GM19023 (cell line): ENCODE data around the gene RASAL3.
A peak's percentile ranks its signal among the peaks of the same experiment; 100 is the strongest.

Experiments used
- ATAC-seq: cut with Tn5 transposase; IDR thresholded peaks from one replicate; pipeline ENCODE4 v1.9.1; 2021; ENCODE audit warnings: mild to moderate bottlenecking, moderate library complexity; ENCODE audit not compliant: unreplicated experiment

Gene RASAL3

DNA sequence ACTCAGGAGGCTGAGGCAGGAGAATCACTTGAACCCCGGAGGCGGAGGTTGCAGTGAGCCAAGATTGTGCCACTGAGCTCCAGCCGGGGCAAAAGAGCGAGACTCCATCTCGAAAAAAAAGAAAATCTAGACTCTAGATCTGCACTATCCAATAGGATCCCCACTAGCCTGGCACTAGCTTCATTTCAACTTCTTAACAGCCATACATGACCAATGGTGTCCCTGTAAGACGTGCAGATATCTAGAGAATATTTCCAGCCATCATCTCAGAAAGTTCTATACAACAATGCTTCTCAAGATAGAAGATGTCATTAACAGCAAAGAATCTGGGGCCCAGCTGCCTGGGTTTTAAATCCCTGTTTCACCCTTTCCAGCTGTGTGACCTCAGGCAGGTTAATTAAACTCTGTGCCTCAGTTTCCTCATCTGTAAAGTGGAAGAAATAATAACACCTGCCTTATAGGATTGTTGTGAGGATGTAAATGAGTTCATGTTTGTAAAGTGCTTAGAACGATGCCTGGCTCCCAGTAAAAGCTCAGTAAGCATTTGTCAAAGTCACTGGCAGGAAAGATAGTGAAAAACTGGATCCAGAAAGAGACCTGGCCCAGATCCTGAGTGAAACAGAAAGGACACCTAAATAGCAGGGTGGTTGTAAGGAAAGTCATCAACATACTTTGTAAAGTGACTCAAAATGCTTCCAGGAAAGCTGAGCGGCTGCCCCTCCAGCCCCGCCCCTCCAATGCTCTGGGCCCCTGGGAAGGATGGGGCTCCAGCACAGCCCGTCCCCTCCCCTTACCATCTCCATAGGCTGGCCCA is 28.1 kb downstream of the RASAL3 start:
- ATAC-seq, result no peak

DNA sequence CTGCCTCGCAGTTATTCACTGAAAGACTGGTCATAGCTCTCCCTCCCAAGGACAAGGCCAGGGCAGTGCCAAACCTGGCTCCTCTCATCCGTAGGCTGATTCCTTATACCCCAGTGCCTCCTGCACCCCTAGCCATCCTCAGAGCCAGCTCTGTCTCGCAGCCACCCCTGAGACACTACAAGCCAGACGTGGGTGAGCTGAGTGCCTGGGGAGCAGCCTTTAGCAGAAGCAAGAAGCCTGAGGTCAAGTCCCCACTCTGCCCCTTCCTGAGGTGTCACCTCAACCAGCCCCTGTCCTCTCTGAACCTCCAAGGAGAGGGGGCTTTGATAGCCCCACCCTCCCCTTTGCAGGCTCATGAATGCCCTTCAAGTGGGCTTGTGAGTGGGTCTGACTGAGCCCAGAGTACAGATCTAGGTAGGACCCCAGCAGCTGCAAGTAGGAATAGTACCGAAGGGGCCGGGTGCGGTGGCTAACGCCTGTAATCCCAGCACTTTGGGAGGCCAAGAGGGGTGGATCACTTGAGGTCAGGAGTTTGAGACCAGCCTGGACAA is 30.8 kb downstream of the RASAL3 start:
- no peak for ATAC-seq

DNA sequence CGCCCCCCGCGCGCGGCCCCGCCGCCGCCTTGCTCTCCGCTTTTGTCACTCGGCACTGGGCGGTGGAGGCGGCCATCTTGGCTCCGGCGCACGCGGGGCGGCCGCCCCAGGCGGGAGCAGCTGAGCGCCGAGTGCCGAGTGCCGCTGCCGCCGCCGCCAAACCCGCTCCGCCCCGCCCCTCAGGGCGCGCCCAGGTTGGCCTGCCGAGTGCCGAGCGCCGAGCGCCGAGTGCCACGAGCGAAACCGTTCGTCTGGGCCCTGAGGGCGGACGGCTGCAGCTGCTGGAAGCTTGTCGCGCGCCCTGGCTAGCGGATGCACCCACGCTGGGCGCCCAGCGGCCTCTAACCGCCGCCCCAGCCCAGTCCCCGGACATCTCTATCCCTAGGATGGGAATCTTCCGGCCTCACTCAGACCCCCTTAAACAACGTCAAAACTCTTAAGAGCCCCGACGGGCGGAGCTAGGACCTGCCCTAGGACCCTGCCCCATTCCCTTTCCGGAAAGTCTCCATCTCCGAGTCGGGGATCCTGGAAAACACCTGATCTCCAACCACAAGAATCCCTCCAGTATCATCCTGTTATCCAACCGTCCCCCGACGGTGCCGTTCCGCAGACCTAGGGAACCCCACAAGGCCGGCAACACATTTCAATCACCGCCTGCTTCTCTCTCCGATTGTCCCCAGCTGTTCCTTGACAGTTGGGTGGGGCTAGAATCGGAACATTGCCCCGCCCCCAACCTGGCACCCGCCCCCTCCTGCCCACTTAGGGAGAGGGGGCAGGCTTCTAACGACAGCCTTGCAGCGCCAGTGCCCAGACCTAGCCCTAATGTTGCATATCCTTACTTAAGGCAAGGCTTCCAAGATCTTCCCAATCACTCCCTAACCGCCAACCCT is 31.5 kb downstream of the RASAL3 start:
- peak; percentile 70 for ATAC-seq

DNA sequence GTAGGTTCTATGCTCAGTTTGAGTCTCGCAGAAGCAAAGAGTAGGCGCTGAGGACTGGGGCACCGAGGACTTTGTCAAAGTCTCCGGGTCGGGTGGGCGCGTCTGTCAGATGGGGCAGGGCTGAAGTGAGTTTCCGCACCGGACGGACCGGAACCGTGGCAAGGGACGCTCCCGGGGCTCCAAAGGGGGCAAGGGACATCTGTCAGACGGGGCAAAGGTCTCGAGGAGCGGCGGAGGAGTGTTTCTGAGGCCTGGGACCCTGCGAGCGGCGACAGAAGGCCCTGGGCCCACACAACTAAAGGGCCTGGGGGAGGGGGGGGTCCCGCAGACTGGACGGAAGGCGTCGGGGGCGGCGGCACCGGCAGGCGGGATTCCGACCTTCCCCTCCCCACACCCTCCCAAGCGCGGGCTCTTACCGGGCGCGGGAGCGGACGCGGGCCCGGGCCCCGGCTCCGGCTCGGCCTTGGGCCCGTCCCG is 32.3 kb downstream of the RASAL3 start:
- no peak for ATAC-seq

DNA sequence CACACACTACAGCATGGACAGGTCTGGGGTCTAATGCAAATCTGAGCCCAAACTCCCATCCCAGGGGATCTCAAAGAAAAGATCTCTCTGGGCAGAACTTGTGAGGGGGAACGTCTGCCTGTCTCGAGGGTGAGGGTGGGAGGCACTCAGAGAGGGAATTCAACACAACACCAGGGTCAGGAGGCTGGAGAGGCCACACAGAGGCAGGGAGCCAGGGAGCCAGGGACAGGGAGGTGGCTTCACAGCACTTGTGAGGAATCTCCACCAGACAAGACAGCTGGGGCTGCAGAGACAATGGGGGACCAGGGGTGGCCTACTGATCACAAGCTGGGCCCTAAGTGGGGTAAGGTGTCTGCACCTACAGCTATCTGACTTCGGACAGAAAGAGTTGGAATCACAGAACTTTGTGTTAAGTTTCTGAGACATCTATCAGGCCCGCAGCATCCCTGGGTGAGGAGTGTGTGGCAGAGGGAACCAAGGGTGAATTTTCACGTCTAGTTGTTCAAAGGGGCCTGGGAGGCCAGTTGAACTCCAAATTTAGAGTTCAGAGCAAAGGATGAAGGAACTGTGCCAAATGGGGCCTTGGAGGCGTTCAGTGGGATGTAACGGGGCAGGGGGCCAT is 32.8 kb downstream of the RASAL3 start:
- ATAC-seq, result no peak

DNA sequence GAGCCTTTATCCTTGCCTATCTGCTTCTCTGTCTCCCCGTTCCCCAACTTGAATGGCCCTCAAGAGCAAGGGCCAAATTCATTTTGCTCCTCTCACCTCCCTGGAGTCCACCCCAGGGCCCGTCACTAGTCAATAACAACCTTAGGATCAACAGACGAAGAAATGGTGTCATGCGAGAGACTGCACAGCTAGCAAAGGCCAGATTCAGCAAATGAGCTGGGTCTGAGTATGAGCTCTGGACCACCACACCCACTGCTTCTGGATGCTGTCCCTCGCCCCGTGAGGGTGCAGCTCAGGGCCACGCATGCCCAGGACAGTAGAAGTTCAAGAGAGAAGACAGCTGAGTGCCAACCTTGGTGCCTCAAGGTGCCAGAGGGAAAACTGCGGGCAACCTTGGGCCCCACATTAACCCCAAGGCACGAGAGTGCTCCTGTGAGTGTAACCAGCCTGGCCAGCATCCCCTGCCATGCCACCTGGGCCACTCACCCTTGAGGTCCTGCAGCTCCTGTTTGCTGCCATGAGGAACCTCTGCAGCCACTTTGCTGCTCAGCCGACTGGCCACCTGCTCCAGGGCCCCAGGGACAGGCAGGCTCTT is 33.7 kb downstream of the RASAL3 start:
- no peak for ATAC-seq

DNA sequence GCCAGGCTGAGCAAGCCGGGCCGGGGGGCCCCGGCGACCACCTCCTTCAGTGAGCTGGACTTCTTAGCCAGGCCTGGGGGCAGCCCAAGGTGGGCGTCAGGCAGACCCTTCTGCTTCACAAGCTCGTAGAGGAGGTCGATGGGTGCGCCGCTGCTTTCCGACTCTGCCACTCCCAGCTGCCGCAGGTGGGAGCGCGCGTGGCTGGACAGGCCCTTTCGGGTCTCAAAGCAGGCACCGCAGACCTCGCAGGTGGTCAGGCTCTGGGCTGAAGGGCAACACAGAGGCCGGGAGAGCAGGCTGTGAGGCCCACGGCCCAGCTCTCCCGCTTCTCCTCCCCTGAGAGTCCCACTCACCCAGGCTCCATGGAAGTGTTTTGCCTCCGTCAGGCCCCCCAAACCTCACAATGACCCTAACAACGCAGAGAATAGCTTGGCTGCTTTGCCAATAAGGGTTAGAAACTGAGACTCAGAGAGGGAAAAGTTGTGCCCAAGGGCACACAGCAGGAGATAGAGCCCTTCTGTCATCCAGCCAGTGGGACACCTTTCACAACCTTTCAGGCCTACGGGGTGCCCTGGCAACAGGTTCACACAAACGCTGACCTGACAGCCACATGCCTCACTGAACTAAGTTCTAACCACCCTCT is 34.4 kb downstream of the RASAL3 start:
- ATAC-seq, result no peak

DNA sequence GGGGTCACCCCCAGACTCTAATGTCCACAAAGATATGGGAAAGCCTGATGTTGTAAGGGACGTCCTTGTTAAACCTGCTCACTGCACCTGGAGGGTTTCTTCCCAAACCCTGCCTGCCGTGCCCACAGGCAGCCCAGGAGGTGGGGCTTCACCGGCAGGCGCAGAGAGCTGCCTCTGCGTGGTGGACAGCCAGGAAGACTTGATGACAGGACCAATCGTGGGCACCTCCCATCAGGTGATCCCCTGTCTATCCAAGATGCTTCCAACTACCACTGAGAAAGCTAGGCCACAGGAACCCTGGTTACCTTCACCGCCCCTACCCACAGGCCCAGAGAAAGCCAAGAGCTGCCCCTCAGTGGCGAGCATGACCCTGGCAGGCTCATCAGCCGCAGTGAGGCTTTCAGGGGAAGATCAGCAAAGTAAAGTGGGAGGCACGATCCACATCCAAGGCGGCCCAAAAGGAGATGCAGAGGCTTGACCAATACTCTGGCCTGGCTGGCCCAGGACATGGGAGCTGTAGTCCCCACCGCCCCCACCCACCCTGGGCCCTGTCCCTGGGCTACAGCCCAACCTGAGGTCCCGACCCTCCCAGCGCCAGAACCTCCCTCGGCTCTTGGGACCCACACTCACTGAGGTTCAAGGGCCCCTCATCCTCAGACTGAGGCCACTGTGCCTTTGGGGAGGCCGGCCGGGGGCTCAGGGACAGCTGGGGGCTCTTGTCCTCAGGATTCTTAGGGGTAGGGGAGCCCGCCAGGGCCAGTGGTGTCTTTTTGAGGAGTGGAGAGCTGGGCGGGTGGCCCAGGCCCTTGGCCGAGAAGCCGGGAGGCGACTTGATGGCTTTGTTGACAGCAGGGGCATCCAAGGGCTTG is 35.2 kb downstream of the RASAL3 start:
- no peak for ATAC-seq

DNA sequence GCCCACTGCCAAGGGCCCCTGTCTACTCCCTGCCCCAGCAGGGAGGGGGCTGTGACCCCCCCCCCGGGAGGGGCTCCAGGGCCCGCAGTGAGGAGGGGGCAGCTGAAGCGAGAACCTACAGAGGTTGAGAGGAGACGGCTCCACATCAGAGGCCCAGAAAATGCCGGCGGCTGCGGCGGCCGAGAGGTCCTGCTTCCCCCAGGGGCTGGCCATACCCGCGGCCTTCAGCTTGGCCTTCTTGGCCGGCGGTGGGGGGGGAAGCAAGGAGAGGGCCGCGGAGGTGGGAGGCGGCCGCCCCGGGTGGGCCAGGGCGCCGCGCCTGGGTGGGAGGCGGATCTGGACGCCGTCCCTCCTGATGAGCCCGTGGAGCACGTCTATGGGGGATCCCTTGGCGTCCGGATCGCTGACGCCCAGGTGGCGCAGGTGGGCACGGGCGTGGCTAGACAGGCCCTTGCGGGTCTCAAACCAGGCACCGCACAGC is 36.3 kb downstream of the RASAL3 start:
- no peak for ATAC-seq

DNA sequence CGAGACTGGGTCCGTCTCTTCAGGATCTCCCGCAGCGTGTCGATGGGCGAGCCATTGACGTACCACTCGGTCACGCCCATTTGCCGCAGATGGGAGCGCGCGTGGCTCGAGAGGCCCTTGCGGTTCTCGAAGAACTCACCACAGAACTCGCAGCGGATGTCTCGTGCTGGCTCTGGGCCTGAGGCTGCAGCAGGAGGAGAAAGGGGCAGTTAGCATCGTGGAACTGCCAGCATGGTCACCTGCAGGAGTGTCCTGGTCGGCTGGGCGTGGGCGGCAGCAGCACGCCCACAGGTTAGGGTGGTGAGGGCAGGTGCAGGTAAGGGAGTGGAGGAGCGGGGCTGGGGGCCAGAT is 37.0 kb downstream of the RASAL3 start:
- ATAC-seq, result no peak

DNA sequence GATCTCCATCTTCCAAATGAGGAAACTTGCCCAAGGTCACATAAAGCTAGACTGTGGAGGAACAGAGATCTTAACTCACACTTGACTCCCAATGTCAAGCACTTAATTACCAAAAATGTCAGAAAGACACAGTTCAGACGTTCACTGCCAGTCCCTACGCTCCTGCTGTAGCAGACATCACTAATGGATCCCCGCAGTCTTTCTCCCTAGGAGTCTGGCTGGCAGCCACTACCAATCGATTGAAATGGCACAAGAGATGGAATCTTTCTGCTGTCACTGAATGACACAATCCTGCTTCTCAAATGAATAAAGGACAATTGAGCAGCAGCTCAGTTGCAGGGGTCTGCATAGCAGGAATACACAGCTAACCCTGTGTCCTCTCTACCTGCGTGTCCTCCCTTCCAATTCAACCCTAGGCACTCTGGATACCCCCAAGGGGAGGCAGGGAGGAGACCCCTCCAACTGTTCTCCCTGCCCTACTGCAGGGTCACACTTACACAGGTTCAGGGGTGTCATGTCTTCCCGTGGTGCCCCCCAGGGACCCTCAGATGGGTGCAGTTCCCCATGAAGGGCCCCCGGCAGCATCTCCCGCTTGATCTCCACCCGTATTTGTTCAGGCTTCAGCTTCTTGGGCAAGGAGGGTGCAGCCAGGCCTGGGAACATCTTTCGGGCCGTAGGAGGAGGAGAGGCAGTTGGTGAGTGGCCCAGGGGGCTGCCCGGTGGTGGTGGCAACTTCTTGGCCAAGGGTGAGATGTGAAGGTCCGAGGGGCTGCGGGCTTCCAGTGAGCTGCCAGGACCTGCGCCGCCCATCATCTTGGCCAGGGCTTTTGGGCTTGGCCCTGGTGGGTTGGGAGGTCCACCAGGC is 37.6 kb downstream of the RASAL3 start:
- ATAC-seq, result no peak

DNA sequence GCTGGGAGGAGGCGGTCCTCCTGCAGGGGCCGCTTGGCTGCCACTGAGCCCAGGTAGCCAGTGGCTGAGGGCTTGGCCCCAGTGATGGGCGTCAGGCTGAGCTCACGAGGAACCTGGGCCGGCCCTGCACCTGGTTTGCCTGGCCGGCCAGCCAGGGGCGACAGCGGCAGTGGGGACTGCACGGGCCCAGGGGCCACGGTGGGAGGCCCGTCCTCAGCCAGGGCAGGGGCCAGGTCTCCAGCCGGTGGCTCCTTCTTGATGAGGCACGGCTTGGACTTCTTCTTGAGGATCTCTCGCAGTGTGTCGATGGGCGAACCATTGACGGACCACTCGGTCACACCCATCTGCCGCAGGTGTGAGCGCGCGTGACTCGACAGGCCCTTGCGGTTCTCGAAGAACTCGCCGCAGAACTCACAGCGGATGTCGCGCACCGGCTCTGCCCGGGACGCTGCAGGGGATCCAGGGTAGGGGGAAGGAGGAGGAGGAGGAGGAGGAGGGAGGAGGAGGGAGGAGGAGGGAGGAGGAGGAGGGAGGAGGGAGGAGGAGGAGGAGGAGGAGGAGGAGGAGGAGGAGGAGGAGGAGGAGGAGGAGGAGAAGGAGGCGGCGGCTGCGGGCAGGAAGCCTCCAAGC is 38.9 kb downstream of the RASAL3 start:
- no peak for ATAC-seq

DNA sequence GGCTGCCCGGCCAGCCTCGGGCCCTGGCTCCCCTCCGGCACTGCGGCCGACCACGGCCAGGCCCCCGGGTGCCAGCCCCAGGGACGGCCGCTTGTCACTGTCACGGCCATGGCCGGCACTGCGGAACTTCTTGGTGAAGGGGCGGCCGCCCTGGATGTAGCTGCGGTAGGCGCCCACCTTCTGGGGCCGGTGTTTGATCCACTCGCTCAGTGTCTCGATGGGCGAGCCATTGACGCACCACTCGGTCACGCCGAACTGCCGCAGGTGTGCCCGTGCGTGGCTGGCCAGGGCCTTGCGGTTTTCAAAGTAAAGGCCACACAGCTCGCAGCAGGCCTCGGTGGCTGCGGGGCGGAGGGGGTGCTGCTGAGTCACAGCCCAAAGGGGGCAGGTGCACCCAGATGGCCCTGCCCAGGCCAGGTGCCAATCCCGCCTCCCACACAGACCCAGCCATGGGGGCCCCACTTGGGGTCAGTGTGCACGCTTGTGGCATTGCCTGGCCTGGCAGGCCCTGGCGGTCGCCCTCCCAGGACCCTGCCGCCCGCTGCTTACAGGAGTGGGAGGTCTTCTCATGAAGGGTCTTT is 39.6 kb downstream of the RASAL3 start:
- no peak for ATAC-seq

DNA sequence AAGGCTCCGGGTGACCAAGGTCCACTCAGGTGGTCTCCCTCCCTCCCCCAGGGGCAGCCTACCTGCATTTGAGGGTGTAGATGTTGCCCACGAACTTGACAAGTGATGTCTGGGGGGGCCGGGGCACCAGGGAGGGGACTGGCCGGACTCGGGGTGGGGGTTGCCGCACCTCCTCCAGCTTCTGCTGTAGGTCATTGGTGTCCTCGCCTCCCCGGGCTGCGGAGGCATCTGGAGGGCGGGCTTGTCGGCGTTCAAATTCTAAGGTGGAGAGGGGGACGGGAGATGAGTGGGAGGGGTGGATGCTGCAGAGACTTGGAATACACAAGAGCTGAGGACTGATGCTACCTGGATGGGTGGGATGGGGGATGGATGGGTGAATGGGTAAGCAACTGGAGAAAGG is 40.2 kb downstream of the RASAL3 start:
- no peak for ATAC-seq

DNA sequence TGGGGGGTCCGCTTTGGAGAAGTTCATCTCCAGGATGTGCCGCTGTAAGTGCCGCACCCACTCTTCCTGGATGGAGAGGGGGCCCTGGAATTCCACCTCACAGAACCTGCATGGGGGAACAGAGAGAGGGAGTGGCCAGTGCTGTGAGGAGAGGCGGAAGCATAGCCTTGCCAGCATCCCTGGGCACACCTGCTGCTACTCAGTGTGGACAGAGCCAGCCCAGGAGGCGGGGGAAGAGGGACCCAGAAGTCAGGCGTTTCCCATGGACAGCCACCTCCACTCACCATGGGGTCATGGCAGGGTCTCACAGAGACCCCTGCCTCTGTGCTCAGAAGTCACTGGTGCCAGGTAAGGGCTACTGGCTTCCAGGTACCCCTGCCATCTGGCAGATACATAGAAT is 41.2 kb downstream of the RASAL3 start:
- ATAC-seq, result no peak

DNA sequence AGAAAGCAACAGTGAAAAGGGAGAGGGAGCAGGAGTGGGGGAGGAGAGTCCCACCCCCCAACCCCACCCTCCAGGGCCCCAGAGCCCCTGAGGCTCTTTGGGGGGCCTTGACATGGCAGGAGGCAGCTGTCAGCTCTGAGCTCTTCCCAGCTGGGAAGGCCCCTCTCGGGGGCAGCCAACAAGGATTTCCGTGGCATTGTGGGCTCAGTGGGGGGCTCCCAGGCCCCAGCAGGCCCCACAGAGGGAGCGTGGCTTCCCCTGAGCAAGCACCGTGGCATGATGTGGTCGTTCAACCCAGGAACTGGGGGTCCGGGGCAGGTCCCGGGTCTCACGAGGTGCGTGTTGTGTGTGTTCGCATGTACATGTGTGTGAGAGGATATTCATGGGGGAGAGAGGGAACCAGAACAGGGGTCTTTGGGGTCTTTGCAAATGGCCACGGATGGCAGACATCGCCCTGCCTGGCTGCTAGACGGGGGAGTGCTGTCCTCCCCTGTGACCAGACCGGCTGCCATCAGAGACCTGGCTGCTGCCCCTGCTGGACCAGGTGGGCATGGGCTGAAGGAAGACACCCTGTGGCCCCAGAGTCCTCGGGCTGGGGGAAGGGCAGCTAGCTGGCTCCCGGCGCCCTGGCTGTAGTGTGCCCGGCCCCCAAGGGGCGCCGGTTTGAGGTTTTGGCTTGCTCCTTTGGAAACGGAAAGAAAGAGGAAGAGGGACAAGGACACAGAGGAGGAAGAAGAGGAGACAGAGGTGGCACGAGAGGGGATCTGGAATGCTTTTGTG is 41.9 kb downstream of the RASAL3 start:
- ATAC-seq, result no peak
